PC-9 (cell line): Measurements from ENCODE around the gene C1orf146.

Experiments
- EZH2 ChIP-seq: fragments of 200-600 bp; sonication (generic); IDR thresholded peaks from 2 replicates; pipeline ENCODE4 v1.8.0; 2017; ENCODE audit warnings: antibody characterized with exemption, low read depth
- TF ChIP-seq, protein P1 (sequence below): fragments of 200-600 bp; sonication (generic); conservative IDR thresholded peaks from 2 replicates; pipeline ENCODE4 v1.6.1; 2017; ENCODE audit warnings: mixed run types, antibody characterized with exemption, mild to moderate bottlenecking, moderate library complexity

DNA sequence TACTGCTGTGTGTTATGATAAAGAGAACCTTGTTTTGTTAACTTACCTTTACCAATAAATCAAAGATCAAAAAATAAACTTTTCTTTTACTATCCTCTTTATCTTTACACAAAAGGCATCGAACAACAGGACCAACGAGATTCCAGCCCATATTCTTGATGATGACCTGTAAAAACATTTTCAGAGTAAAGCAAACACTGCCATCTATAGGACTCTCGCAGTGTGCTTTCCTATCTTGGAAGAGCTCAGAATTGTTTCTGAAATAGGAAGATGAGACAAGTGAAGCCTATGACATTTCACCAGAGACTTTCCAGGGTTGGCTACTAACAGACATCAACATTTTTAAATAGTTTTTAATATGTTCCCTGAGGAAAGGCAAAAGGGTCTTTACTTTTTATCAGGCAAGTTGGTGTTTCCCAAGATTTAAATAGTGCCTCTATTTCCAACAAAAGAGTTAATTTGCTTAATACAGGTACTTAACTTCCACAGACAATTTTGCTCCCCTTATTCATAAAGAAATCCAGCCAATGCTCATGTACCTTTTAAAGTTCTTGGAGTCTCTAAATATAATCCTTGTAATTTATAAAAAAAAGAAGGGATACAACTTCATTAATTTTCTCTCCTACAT, 73.8 kb downstream of the C1orf146 start:
- TF ChIP-seq, protein P1, sequence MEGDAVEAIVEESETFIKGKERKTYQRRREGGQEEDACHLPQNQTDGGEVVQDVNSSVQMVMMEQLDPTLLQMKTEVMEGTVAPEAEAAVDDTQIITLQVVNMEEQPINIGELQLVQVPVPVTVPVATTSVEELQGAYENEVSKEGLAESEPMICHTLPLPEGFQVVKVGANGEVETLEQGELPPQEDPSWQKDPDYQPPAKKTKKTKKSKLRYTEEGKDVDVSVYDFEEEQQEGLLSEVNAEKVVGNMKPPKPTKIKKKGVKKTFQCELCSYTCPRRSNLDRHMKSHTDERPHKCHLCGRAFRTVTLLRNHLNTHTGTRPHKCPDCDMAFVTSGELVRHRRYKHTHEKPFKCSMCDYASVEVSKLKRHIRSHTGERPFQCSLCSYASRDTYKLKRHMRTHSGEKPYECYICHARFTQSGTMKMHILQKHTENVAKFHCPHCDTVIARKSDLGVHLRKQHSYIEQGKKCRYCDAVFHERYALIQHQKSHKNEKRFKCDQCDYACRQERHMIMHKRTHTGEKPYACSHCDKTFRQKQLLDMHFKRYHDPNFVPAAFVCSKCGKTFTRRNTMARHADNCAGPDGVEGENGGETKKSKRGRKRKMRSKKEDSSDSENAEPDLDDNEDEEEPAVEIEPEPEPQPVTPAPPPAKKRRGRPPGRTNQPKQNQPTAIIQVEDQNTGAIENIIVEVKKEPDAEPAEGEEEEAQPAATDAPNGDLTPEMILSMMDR, result peak; percentile 89
- TF ChIP-seq EZH2, result no peak
